KOPT-K1 (cell line): Measurements from ENCODE around the gene C2orf72.
"Not testable (repeated sequence)": the region's sequence is repeated elsewhere in the genome, so short reads cannot be mapped to it uniquely, and the experiment has no call there.

ENCODE experiments used
- H3K27ac ChIP-seq: fragments of 200-600 bp; sonication (generic); 2 replicates; pipeline ENCODE4 v1.5.1; 2016; ENCODE audit warnings: antibody characterized with exemption, mild to moderate bottlenecking, low read depth, low read length; ENCODE audit not compliant: poor library complexity, severe bottlenecking
- H3K36me3 ChIP-seq: fragments of 200-600 bp; sonication (generic); 2 replicates; pipeline ENCODE4 v1.5.1; 2017; ENCODE audit warnings: antibody characterized with exemption, mild to moderate bottlenecking, low read length, moderate library complexity; ENCODE audit not compliant: insufficient read depth
- H3K9me3 ChIP-seq: fragments of 200-600 bp; sonication (generic); 2 replicates; pipeline ENCODE4 v1.5.1; 2017; ENCODE audit warnings: antibody characterized with exemption, low read length, mild to moderate bottlenecking; ENCODE audit not compliant: insufficient read depth, poor library complexity, severe bottlenecking

The C2orf72 gene

DNA sequence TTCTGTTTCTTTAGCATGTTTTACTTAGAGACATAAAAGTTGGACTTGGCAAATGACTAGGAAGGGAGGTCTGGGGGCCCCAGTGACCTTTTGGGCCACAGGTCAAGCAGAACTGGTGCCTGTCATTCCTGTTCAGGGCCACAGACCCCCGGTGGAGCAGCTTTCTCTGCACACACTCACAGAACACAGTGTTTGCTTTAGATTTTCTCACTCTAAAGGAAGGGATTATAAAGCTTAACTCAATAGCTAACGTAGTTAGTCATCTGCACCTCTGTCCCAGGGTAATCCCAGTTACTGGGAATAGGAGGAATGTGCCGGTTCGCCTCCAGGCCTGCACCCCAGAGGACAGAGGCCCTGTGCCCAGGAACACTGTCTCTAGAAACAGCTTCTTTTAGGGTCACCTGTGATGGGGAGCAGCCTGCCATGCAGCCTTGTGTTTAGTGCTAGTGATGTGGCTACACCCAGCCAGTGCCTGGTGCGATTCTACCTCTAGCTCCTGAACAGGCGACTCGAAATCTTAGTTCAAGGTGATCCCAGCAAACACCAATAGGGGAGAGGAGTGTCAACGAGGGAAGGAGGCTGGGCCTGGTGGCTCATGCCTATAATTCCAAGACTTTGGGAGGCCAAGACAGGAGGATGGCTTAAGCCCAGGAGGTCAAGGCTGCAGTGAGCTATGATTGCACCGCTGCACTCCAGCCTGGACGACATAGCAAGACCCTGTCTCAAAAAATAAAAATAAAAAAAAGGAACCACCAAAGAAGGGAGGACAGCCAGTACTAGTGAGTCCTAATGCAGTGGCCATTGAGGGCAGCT, 29.8 kb upstream of the C2orf72 start:
- Histone ChIP-seq H3K36me3 (no peaks in the 10 kb centered on the region), H3K27ac (no peak overlapping the region), H3K9me3 (no peaks in the 10 kb centered on the region)

DNA sequence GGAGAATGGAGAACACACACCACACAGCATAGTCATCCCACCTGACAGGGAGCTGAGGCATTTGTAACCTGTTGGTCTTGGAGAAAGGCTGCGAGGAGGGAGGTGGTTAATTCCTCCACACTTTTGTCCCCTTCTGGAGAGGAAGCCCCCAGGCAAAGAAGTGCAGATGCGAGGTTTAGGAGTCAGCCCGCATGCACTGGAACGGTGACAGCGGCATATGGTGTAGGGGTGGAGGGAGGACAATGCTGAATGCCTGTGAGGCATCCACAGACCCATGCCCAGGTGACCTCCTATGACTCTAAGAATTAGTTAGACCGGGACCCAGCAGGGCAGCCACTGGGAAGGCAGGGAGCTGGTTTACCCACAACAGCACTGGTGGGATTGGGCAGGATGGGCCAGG, 29.2 kb upstream of the C2orf72 start:
- H3K27ac ChIP-seq: no peak overlapping the region
- no peaks in the 10 kb centered on the region for H3K36me3 ChIP-seq

DNA sequence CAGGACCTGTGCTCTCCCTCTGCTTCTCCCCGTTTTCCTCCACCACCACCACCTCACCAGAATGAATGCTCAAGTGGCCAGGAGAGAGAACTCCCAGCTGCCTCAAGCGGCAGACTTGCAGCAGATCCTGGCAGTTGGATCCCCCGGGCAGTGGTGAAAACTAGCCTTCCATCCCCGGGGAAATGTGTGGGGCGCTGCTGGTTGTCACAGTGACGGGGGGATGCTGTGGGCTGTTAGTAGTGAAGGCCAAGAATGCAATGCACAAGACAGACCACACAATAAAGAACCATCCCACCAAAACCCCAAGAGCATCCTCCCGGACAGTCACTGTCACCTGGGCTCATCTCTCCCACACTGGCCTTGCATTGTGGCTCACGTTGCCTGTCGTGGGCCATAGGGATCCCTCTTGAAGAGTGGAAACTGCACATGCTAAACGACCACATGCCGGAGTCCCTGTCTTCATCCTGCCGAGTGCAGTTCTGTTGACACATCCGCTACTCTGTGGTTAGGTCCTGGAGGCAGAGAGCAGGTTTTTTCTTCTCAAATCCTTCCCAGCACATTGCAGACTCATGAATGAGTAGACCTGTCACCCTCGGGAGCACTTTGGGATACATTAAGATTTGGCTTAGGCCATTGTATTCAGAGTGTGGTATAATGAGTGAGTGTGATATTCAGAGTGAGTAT, 27.9 kb upstream of the C2orf72 start:
- Histone ChIP-seq H3K9me3 (no peaks in the 10 kb centered on the region), H3K27ac (no peak overlapping the region), H3K36me3 (no peaks in the 10 kb centered on the region)

More for the DNA sequence above, 29.2 kb upstream of the C2orf72 start:
- H3K9me3 ChIP-seq: no peaks in the 10 kb centered on the region

DNA sequence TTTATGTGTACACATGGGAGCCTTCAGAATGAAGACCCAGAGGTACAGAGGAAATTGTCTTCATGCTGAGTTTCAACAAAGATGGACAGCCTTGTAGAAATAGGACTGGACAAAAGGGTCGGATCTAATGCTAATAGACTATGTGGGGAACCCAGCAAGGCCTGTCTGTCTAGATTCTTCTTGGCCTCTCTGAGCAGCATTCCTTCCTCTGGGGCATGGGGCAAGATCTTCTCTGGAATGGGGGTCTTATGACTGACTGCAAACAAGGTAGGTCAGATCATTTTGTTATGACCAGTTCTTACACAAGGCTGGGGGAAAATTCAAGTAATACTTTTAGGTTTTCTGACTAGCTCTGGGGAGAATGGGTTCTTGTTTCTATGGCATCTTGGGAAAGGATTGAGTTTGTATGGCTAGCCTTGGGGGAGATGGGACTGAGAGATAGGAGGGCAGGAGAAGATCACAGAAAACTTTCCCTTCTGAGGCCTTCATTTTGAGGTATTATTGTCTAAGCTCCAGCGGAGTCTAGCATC, 27.1 kb upstream of the C2orf72 start:
- Histone ChIP-seq H3K9me3 (no peaks in the 10 kb centered on the region), H3K27ac (no peak overlapping the region), H3K36me3 (no peaks in the 10 kb centered on the region)

DNA sequence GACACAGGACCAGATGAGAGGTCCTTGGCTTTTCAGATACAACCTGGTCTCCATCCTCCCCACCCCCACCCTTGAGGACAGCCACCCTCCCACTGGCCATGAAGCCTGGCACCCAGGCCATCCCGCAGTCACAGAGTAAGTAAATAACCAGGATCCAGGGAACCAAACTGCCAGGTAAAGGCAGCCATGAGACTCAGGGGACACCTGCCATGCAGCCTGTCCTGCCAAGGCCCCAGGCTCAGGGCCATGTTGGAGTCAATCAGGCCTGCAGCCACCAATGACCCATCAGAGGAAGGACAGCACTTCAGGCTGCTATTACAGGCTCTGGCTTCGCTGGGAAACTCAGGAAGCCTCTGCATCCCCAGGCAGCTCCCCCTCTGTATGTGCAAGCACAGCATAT, 25.8 kb upstream of the C2orf72 start:
- Histone ChIP-seq H3K36me3 (no peaks in the 10 kb centered on the region), H3K27ac (no peak overlapping the region), H3K9me3 (no peaks in the 10 kb centered on the region)

DNA sequence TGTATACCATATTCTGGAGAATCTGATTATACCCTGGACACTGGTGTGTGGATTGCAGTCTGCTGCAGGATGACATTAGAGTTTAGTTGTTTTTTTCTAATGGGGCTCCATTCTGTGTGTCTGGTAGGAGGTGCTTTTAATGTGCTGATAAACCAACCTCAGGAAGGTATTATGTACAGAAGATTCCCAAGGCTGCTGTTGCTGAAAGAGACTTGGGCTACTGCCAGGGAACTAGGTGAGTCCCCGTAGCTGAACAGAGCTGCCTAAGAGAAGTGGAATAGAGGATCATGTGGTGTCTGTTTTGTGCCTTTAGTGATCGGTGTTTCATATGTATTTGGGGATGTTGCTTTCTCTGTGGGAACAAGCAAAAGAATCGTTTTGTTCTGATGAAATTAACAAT, 24.9 kb upstream of the C2orf72 start:
- H3K9me3 ChIP-seq: no peaks in the 10 kb centered on the region
- H3K36me3 ChIP-seq: no peaks in the 10 kb centered on the region
- H3K27ac ChIP-seq: no peak overlapping the region

DNA sequence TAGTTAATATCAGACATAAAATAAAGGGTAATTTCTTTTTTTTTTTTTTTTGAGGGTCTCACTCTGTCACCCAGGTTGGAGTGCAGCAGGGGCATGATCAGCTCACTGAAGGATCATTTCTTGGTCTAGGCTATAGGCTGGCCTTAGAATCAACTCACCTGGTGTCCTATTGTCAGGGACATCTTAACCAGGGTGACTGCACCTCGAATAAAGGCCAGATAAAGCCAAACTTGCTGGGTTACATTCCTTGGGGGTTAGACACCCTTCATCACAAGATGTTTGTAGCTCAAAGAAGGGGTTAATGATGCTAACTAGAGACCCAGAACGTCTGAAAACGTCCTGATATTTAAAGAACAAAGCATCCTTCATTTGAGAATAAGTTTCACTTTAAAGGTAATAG, 23.5 kb upstream of the C2orf72 start:
- Histone ChIP-seq H3K9me3 (no peaks in the 10 kb centered on the region), H3K36me3 (no peaks in the 10 kb centered on the region), H3K27ac (no peak overlapping the region)

DNA sequence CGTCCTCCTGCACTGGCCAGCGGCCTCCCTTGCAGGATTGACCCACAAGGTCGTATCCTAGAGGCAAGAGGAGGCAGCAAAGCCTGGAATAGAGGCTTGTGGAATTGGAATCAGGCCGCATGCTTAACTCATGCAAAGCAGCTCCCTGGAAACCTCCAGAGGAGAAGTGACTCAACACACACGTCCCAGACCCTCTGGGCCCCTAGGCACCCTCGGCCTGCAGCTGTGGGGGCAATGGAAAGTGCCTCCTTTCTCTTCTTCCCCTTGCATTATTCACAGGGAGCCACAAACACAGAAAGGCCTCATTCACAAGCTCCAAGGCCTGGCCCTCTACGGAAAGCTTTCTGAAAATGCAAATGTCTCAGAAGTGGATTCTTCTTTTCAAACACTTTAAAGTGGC, 21.8 kb upstream of the C2orf72 start:
- no peaks in the 10 kb centered on the region for H3K36me3 ChIP-seq
- no peak overlapping the region for H3K27ac ChIP-seq

DNA sequence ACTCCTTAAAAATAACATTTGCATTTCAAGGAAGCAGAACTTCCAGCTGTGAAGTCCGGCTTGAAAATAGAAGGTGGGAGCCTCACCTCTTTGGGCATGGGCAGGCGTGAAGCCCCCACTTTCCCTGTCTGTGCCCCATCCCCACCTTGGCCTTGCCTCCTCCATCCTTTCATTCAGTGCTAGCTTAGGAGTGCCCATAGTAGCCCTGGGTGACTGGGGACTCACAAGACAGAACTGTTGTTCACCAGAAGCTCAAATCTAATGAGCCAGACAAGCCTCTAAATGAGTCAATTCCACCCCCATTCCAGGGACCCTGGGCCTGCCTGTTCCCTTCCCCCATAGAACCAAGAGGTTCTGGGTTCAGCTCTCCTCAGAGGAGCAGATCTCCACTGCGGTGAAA, 21.4 kb upstream of the C2orf72 start:
- H3K36me3 ChIP-seq: no peaks in the 10 kb centered on the region
- H3K27ac ChIP-seq: no peak overlapping the region
- no peaks in the 10 kb centered on the region for H3K9me3 ChIP-seq

More for the DNA sequence above, 21.8 kb upstream of the C2orf72 start:
- no peaks in the 10 kb centered on the region for H3K9me3 ChIP-seq

DNA sequence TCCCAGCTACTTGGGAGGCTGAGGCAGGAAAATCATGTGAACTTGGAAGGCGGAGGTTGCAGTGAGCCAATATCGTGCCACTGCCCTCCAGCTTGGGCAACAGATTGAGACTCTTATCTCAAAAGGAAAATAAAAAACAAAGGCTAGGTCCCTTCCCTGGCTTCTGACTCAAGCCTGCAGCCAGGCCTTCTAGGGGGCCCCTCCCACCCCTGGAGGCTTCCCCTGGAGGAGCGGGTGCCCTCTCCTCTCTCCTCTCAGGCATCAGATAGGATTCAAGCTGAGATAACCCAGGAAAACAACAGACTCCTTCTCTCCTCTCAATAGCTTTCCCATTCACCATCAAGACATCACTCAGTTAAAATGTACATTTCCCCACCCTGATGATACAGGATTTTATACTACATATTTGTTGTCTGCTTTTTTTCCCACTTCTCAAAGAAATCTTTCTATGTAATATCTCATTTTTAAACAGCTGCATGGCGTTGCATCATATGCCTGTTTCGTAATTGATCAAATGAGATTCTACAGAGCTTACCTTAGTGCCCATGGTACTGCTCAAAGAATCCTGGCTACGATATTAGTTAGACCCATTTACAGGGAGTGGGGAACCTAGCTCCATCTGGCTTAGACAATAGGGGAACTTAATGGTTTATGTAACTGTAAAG, 20.6 kb upstream of the C2orf72 start:
- Histone ChIP-seq H3K36me3 (no peaks in the 10 kb centered on the region), H3K9me3 (no peaks in the 10 kb centered on the region), H3K27ac (no peak overlapping the region)

DNA sequence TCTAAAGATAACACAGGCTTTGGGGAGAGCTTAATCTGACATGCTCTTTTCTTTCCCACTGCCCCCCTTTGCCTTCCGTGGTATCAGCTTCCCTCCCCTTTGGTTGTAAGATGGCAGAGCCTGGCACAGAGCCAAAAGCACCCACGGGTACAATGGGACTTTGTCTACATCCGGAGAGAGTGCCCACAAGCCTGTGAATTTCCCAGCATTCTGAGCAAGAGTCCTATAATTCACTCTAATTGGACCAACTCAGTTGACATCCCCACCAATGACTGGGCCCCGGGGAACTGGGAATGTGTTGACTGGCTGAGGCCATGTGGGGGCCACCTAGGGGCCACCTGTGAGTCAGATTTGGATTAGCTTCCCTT, 20.1 kb upstream of the C2orf72 start:
- Histone ChIP-seq H3K27ac (no peak overlapping the region), H3K9me3 (no peaks in the 10 kb centered on the region), H3K36me3 (no peaks in the 10 kb centered on the region)

DNA sequence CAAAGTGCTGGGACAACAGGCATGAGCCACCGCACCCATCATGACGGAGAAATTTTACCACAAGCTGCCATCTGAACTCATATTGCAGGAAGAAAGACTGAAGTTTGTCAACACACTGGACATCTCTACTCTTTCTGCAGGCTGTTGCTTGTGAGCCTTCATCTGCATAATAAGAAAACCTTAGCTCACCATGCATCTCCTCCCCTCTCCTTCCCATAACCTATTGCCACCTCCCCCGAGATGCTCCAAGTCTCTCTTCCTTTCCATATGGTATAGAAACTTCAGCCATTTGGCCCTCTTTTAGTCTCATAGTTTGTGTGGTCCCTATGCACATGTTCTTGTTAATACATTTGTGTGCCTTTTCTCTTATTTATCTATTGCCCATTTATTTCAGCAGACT, 19.1 kb upstream of the C2orf72 start:
- no peak overlapping the region for H3K27ac ChIP-seq
- no peaks in the 10 kb centered on the region for H3K36me3 ChIP-seq
- no peaks in the 10 kb centered on the region for H3K9me3 ChIP-seq

DNA sequence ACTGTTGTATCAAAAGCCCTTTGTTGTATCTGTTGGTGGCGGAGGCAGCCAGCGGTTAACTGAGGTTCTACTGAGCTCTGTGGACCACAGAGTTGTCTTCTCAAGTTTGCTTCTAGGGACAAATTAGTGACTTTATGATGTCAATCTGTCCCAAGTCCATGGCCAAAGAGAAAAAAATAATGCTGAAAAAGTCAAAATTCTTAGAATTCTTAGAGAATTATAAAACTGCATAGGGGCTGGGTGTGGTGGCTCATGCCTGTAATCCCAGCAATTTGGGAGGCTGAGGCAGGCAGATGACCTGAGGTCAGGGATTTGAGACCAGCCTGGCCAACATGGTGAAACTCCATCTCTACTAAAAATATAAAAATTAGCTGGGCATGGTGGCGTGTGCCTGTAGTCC, 12.3 kb upstream of the C2orf72 start:
- not testable (repeated sequence) for H3K27ac ChIP-seq, H3K36me3 ChIP-seq, H3K9me3 ChIP-seq

DNA sequence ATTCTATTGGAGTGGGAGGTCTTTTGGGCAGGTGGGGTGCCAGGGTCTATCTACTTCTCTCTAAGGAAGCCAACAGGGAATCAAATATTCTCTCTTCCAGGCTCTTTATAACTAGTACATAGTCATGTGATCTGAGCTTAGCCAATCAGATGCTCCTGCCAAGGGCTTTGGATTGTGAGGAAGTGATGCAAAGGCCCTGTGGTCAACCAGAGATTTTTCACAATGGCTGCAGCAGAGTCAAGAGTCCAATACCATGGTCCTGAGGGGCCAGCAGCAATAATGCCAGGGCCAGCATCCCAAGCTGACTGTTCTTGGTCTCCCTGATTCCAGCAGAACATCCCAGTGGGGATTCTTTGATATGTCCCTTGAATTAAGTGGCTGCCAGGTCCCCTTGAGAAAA, 8.4 kb upstream of the C2orf72 start:
- Histone ChIP-seq H3K36me3 (no peaks in the 10 kb centered on the region), H3K27ac (no peak overlapping the region)

DNA sequence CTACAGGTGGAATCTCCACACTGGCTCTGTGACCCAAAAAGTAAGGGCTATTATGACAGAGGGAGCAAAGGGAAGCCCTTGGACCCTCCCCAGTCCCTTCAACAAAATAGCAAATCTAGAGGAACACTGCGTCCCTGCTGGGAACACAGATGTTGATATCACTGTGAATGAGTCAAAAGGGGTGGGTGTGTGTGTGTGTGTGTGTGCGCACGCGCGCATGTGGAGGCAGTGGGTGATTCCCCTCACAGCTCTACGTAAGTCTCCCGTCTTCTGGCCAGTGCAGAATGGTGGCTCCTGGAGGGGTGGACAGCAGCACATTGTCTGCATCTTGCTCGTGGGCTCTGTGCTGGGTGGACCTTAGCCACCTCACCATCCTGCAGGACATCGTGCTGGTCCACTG, 7.8 kb upstream of the C2orf72 start:
- H3K27ac ChIP-seq: no peak overlapping the region
- H3K36me3 ChIP-seq: no peaks in the 10 kb centered on the region
- H3K9me3 ChIP-seq: no peaks in the 10 kb centered on the region

More for the DNA sequence above, 8.4 kb upstream of the C2orf72 start:
- H3K9me3 ChIP-seq: no peaks in the 10 kb centered on the region
